Fibroblast of pulmonary artery (primary cell): ENCODE results near the gene PLEKHH1.

Experiments
- DNase-seq: peaks from one replicate; pipeline ENCODE4 v3.0.0-alpha.2; 2010; ENCODE audit warnings: low read depth
- H3K4me3 ChIP-seq: replicated peaks from 2 replicates; pipeline ENCODE4 v1.5.1; 2011; ENCODE audit warnings: low read depth, mild to moderate bottlenecking, control low read depth, low read length, moderate library complexity
- CTCF ChIP-seq: IDR thresholded peaks from 2 replicates; pipeline ENCODE4 v1.5.1; 2011; ENCODE audit warnings: mild to moderate bottlenecking, control low read depth, low read length, inconsistent platforms; ENCODE audit errors: missing control alignments

PLEKHH1 gene

GRCh38 chr14:67562025-67562775 is 29.1 kb downstream of the PLEKHH1 start:
- TF ChIP-seq CTCF: no peak
- H3K4me3 ChIP-seq: no peak overlapping the region
- no peak for DNase-seq

GRCh38 chr14:67562776-67563150 is 29.7 kb downstream of the PLEKHH1 start:
- TF ChIP-seq CTCF: no peak
- DNase-seq: no peak
- no peak overlapping the region for H3K4me3 ChIP-seq

- DNase-seq: no peak
- H3K4me3 ChIP-seq: no peak overlapping the region
- no peak for TF ChIP-seq CTCF
Observed at GRCh38 chr14:67564236-67564635, 31.1 kb downstream of the PLEKHH1 start.

GRCh38 chr14:67566908-67567307 is 33.8 kb downstream of the PLEKHH1 start:
- TF ChIP-seq CTCF: no peak
- peak; percentile 23 for DNase-seq
- H3K4me3 ChIP-seq: no peak overlapping the region

GRCh38 chr14:67567654-67568053 is 34.6 kb downstream of the PLEKHH1 start:
- no peak for TF ChIP-seq CTCF
- H3K4me3 ChIP-seq: no peak overlapping the region
- DNase-seq: no peak

- H3K4me3 ChIP-seq: no peak overlapping the region
- no peak for DNase-seq
- TF ChIP-seq CTCF: no peak
Observed at GRCh38 chr14:67569011-67569650, 36.0 kb downstream of the PLEKHH1 start.
